Activated T-cell treated with anti-CD3 and anti-CD28 coated beads for 48 hours (primary cell): ENCODE data around the gene TMEM98.
"Not testable (repeated sequence)": the region's sequence is repeated elsewhere in the genome, so short reads cannot be mapped to it uniquely, and the experiment has no call there.

ENCODE experiments used
- DNase-seq: peaks from one replicate; pipeline ENCODE4 v3.0.0-alpha.2; 2020; ENCODE audit warnings: low read depth

TMEM98 gene, protein sequence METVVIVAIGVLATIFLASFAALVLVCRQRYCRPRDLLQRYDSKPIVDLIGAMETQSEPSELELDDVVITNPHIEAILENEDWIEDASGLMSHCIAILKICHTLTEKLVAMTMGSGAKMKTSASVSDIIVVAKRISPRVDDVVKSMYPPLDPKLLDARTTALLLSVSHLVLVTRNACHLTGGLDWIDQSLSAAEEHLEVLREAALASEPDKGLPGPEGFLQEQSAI

DNA sequence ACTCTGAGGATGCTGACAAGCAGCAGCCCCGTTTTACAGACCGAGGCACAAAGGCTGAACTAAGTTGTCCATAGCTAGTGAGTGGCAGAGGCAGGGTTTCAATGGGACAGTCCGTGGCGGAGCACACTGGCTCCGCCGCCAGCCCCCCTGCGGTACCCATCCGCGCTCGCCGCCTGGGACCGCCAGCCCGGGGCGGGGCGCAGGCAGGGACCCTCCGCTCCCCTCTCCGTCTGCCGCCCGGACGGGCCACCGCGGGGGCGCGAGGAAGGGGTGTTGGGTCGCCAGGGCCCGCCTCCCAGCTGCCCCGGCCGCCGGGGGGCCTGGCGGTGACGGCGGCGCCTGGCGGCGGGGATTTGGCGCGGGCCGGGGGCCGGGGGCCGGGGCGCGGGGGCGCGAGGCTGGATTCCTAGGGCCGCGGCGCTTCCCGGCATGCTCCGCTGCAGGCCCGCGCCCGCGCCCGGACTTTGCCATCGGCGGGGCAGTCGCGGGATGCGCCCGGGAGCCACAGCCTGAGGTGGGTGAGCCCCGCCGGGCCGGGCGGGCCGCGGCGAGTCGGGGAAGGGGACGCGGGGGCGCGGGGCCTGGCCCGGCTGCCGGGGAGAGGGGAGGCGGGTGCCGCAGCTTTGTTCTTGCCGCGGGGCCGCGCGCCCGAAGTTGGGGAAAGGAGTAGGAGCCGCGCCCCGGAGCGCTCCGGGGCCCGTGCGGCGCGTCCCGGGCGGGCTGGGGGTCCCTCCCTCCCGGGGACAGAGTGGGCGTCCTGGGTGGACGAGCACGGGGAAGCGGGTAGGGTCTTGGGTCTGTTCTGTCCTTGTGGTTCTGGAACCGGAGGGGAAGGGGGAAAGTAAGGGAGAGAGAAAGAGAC lies at the start of gene TMEM98:
Gene TMEM98, plus strand, starts transcription at position 430 of the 862 bp plus-strand sequence. CDS start 3,376 bp downstream, outside the sequence.
- no peak for DNase-seq

DNA sequence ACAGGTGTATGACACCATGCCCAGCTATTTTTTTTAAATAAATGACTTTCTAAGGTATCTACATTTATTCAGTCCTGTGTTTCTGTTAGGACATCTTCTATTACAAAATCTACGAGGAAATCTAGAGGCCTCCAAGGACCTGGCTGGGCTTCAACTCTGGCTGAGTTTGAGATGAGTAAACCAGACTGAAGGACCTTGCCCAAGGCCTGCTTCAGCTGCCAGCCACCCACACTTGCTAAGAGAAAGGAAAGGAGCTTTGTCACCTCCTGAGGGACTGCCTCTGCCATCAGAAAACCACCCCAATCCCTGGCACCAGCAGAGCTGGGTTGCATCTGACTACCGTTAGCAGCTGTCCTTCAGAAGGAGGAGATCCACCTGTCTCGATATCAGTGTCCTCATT lies 49.7 kb upstream of the TMEM98 start:
- DNase-seq = no peak

DNA sequence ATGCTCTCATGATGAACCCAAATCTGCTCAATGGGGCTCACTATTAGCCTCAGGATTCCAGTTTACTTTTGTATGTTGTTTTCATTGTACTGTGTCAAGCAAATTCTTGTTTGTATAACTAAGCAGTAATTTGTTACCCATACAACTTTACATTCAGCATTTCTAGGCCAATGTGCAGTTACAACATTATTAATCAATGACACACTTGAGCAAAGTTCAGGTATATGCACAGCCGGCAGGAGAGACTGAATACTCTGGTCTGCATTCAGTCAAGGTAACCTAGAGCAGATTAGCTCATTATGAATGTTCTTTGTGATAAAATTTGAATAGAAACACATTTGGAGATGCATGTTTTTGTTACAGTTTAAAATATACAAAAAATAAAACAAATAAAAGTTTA lies 48.8 kb upstream of the TMEM98 start:
- no peak for DNase-seq

DNA sequence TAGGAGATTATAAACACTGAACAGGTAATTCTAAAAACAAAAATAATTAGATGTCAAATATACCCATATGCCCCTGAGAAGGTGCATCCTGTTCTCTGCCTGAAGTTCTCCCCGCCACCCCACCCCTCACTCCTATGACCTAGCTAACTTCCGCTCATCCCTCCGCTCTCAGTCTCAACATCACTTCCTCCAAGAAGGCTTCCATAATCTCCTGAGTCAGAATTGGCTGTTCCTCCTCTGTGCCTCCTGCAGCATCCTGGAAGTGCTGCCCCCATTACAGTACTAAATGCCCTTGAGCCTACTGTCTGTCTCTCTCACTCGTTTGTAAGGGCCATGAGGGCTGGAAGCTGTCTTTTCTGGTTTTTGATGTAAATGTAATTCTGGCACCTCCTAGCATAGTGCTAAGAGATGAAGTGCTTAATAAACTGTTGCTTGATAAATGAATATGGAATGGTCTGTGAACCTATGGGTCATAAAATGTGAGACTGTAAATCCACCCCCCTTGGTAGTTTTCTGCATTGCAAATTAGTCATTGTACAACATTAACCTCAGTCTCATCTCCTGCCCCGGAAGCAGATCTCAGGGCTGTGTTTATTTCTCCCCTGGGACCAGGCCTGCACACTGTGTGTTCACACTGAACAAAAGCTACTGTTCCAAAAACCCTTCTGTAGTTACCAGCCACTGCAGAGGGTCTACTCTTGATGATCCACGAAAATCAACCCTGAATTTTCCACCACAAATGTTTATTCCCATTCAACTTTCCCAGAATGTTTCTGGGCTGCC lies 47.1 kb upstream of the TMEM98 start:
- DNase-seq = no peak

DNA sequence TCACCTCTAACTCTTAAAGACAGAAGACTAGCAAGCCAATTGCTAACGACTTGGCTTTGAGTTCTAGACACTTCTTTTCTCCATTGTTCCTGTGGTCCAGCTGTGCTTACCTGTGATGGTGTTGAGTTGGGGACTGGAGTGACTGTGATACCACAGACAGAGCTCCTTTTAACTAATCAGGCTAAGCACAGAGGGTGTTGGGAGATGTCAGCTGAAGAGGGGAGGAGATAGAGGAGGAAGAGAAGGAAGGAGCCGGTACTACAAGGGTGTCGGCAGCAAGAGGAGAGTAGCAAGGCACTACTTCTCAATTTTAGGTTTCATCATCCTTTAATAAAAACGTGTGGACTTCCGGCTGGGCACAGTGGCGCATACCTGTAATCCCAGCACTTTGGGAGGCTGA lies 45.9 kb upstream of the TMEM98 start:
- no peak for DNase-seq

DNA sequence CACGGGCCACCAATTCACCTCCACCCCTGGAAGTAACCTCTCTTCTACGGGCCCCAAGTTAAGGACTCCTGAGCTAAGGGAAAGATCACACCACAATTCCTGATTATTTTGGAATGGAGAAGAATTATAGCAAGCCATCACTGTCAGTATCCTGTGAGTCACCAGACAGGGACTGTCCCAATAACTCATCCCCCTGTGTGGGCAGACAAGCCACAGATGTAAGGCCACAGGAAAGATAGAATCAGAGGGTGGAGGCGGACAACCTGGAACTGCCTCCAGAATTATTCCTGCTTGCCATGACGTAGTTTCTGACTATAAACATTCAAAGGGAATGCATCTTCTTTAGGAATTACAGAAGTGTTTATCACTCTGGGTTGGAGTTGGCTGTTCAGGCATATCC lies 45.2 kb upstream of the TMEM98 start:
- peak; percentile 19 for DNase-seq

DNA sequence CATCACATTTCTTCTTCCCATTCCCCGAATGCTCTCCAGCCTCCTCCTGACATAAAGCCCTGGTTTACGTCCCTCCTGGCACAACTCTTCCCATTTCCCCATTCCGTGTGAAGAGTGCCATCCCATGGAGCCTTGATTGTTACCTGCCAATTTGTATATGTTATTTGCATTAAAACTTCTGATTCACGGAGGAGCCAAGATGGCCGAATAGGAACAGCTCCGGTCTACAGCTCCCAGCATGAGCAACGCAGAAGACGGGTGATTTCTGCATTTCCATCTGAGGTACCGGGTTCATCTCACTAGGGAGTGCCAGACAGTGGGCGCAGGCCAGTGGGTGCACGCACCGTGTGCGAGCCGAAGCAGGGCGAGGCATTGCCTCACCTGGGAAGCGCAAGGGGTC lies 41.0 kb upstream of the TMEM98 start:
- not testable (repeated sequence) for DNase-seq

DNA sequence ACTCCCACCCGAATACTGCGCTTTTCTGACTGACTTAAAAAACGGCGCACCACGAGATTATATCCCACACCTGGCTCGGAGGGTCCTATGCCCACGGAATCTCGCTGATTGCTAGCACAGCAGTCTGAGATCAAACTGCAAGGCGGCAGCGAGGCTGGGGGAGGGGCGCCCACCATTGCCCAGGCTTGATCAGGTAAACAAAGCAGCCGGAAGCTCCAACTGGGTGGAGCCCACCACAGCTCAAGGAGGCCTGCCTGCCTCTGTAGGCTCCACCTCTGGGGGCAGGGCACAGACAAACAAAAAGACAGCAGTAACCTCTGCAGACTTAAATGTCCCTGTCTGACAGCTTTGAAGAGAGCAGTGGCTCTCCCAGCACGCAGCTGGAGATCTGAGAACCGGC lies 40.5 kb upstream of the TMEM98 start:
- DNase-seq = not testable (repeated sequence)

DNA sequence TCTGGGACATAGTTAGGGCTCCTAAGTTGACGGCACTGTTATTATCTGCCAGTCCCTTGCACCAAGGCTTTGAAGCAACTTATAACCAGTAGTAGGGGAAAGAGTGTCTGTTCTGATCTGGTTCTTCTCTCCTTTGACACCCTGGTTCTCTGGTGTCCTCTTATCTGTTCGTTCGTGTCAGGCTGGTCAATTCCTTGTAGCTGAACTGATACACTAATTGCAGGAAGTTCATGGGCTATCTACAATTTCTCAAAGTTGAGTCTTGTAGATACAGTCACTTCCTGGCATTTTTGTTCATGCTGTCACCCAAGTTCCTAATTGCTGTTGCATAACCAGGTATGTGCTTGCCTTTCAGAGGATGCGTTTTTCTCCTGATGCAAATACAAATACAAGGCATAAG lies 33.7 kb upstream of the TMEM98 start:
- DNase-seq = no peak

DNA sequence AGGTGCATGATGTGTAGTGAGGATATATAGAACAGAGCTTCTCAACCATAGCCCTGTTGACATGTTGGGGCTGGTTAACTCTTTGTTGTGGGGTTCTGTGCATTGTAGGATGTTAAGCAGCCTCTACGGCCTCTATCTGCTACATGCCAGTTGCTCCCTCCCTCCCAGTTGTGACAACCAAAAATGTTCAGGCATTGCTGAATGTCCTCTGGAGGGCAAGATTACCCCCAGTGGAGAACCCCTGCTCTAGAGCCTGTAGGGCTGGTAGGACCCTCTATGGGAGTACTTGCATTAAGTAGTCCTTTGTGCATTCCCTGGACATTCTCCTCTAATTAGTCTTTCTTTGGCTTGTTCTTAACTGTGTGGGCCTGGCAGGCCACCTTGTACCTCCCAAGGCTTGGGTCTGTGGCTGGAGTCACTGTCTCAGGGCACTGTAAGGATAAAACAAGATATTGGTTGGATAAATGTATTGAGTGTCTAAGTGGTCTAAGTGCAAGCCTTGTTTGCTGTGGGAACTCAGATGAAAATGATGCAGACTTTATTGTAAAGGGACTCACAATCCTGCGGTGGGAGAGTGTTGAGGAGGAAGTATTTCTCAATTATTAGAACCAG lies 31.2 kb upstream of the TMEM98 start:
- DNase-seq = no peak

DNA sequence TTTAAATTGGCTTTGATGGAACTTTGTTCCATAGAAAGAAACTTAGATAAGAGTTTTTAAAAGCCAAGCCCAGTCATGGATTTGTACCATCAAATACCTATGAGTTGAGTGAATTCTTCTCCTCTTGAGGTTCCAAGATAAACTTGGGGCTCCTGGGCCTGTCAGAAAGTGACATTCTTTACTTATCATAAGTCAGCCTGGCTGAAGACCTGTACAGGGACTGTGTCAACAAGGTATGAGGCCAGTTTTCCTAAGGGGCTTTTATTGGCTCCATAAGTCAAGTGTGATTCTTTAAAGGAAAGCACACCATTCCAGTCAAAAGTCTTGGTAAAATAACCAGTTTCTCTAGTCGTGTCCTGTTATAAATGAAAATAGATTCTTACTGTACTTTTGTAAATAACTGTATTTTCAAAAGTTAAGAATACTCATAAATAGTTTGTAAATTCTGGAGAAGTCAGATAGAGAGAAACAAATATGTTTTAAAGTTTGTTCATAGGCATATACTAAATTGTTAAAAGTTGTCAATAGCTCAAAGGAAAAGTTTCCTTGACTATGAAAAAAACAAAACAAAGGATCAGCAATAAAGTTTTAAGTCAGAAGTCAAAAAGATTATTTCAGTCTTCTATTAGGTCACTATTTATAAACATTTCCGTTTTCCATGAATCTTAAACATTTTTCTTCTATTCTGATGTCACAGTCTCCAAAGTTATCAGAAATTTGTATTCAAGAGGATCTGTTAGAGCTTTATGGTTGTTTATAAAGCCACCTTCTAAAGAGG lies 28.5 kb upstream of the TMEM98 start:
- DNase-seq = no peak

DNA sequence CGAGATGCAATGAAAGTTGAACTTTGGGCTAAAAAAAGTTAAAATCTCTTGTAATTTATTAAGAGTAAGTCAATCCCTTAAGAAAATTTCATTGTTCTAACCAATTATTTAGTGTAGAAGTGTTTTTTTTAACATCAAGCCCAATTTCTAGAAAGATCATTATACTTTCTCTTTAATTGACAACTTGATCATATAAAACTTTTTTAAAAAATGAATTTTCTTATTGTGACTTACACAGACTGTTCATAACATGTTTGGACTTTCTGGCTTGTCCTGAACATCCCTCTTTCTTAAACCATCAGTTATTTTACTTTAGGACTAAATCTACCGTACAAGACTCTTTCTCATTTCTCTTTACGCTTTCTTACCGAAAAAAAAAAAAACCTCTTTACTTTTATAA lies 26.2 kb upstream of the TMEM98 start:
- no peak for DNase-seq

DNA sequence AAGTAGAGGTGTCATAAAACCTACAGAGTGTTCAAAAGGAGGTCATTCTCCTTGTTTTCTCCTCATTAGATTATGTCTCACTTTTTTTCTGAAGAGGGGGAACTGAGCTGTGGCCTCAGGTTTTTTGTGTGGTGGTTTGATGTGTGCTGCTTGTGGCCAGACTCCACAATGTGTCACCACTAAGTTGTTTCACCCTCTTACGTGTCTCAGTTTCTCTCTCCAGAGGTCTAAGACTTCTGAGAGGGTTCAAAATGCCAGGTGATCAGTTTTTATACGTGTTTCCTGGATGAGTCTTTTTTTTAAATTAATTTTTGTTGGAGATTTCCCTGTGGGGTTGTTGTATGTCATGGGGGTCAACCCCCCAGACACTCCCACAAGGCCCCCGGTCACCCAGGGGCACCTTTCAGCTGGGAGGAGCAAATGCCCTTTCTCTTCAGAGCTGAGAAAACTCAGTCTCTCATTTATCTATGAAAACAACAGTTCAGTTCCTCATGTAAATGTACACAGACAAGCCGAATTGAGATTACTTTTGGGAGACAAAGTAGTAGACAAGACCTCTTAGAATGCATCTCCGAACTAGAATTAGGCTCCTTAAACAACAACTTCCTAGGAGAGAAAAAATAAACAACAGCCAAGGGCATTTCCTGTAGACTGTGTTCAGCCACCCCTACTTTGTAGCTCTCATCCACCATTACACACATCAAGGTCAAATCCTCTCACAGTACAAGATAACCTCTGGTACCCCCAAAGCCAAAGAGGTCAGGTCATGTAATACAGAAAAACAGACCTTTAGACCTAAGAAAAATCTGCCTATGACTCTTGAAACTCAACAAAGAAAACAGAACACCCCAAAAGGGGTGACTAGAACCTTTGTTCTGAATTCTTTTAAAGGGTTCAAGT lies 23.9 kb upstream of the TMEM98 start:
- no peak for DNase-seq

DNA sequence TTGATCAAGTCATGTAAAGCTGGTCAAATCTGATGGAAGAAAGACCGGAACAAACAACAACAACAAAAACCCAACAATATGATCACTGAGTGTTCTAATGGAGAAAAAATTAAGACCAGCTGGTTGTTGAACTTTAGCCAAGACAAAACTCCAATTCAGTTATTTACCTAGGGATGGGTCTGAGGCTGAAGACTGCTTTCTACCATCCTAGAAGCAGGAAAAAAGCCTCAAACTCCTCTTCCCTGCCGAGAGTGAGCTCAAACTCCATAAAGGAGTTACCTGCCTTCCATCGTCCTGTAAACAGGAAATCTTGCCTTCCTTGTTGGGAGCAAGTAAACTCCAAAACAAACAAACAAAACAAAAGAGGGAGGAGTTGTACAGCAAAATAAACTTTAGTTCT lies 23.1 kb upstream of the TMEM98 start:
- no peak for DNase-seq

DNA sequence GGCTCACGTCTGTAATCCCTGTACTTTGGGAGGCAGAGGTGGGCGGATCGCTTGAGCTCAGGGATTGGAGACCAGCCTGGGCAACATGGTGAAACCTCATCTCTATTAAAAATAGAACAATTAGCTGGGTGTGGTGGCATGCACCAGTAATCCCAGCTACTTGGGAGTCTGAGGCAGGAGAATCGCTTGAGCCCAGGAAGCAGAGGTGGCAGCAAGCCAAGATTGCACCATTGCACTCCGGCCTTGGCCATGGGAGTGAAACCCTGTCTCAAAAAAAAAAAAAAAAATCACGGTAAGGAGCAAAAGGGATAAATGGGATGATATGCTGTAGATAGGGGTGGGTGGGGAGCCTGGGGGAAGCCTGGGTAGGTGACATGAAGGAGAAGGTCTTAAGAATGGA lies 20.4 kb upstream of the TMEM98 start:
- DNase-seq = no peak

DNA sequence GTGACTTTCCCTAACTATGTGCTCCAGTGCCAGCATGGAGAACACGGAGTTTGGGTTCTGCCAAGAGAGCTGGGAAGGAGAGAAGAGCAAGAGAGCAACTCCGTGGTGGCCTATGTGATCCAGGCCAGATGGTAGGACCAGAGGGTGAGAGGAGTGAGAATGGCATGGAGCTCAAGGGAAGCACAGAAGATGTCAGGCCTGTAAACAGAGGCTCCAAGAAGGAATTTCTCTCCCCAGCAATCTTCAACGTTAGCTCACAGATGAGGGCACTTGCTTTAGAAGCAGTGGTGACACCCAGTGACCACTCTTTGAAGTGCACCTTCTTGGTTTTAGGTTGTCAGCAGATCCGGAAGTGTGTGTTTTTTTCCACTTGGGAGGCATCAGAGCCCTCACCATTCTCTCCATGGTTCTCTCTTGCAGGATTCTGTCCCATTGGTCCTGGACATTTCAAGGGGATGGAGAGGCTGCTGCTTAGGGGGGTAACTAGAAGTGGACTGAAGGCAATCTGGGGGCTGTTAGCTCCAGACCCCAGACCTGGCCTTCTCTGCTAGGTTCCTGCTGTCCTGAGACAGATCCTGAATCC lies 18.1 kb upstream of the TMEM98 start:
- peak; percentile 41 for DNase-seq

DNA sequence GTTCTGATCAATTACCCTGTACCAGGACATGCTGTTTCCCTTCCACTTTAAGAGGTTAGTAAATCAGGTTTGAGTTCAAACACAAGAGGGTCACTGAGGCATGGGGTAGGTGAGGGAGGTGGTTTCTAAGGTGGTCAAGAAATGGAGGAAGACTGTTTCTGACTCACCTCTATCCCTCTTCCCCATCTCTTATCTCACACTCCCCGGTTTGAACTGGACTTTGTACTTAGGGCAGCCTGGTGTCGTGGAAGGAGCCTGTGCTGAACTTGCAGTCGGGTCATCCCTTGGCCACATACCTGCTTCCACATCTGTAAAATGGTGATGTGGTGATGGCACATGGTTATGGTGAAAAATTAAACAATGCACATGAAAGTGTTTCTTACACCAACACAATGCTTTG lies 17.2 kb upstream of the TMEM98 start:
- DNase-seq = no peak

DNA sequence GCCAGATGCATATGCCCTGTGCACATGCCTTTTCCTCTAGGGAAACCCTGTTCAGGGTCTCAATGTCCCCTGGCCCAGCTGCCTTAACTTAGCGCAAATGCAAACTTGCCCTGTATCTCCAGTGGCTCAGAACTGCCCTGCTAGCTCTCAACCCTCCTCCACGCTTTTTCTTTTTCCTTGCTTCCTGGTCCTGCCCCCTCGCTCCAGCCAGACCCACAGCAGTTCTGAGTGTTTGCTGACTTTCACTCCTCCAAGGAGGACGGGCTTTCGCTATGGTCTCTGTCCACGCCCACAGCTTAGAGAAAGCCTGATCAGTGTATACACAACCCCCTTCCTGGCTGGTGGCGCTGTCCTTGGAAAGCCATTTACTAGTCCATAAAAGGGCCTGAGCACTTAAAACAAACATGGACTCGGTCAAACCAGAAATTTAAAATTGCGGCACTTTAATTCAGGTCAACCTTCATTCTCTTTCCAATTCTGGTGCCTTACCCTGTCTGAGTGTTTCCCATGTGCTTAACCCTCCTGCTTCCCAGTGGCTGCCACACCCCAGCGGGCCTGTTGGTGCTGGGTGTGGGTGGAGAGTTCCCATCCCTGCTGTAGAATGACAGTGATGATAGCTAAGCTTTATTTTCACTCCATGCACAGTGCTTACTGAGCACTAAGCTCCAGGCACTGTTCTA lies 15.6 kb upstream of the TMEM98 start:
- no peak for DNase-seq

DNA sequence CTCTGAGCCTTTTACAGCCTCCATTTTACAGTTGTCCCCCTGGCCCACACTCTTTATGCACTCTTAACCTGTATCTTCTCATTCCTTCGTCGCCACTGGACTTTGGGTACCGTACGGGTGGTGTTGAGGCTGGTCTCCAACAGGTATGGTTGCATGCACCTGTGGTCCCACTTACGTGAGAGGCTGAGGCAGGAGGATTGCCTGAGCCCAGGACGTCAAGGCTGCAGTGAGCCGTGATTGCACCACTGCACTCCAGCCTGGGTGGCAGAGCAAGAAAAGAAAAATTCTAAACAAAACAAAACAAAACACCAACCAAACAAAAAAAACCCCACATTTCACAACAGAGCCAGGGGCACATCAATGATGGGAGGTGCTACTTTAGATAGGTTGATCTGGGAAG lies 14.4 kb upstream of the TMEM98 start:
- no peak for DNase-seq

DNA sequence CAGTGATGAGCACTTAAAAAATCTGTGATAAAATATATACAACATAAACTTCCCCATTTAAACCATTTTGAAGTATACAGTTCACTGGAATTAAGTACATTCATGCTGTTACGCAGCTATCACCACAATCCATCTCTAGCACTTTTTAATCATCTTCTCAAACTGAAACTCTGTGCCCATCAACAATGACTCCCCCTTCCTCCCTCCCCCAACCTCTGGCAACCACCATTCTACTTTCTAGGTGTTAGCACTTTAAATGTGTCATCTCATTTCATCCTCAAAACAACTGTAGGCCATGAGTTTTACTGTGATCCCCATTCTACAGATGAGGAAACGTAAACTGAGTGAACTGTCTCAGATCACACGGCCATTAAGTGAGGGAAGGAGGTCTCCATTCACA lies 13.8 kb upstream of the TMEM98 start:
- peak; percentile 37 for DNase-seq
